GM12878 (cell line): Measurements from ENCODE around the gene GPC5. TPM values are rescaled to one million over a fixed set of nuclear protein-coding genes. Genes with fewer than 3 reads are reported as not detected.

Experiments
- ATAC-seq: fragments of 200-7000 bp; cut with Tn5 transposase; 3 replicates; pipeline ENCODE4 v1.9.1; 2020; ENCODE audit warnings: mild to moderate bottlenecking, moderate library complexity
- BruUV-seq: library from RNA; stranded (reverse); fragments of 400-500 nt; replicated peaks from 2 replicates; lab custom pipeline; 2021; lab: Mats Ljungman, UMichigan
- CTCF ChIA-PET: fragments of 300-600 bp; sonication (Branson Sonifier 250); formaldehyde crosslinking; extraction: SDS; loops from one replicate; lab custom pipeline; 2021; ENCODE audit warnings: inconsistent platforms; lab: Yijun Ruan, JAX
- POLR2A ChIA-PET: fragments of 350-600 bp; formaldehyde crosslinking; extraction: SDS; loops from one replicate; lab custom pipeline; 2021; ENCODE audit warnings: inconsistent platforms; lab: Charles Lee
- RAD21 ChIA-PET: fragments of 300-600 bp; sonication (Branson Sonifier 250); formaldehyde crosslinking; loops from one replicate; lab custom pipeline; 2023; ENCODE audit warnings: antibody characterized with exemption; ENCODE audit not compliant: unreplicated experiment; lab: Charles Lee
- SMC1A ChIA-PET: fragments of 300-600 bp; sonication (Branson Sonifier 250); formaldehyde crosslinking; loops from one replicate; lab custom pipeline; 2023; ENCODE audit not compliant: unreplicated experiment, uncharacterized antibody; lab: Charles Lee
- DNase-seq: peaks from one replicate; pipeline ENCODE4 v3.0.0-alpha.2; 2011; ENCODE audit warnings: low read depth, low spot score
- FAIRE-seq: peaks from 3 replicates; lab custom pipeline; 2011; peaks lifted over from hg19 to GRCh38; lab: Jason Lieb, UNC
- H2AFZ ChIP-seq: 2 replicates; pipeline ENCODE4 v1.6.0; 2011; ENCODE audit warnings: low read depth, low read length, control low read depth; ENCODE audit not compliant: control insufficient read depth
- H3K27ac ChIP-seq: 2 replicates; pipeline ENCODE4 v1.5.1; 2011; ENCODE audit warnings: control low read depth; ENCODE audit not compliant: control insufficient read depth, insufficient read depth
- H3K27me3 ChIP-seq, 2 experiments: replicated peaks in 1 of 2; 2 replicates each; pipeline versions ENCODE4 v1.6.0 to v1.6.1; 2011; ENCODE audit warnings: low read length in 1 of 2; ENCODE audit not compliant: control insufficient read depth in 2 of 2, insufficient read depth in 2 of 2
- H3K36me3 ChIP-seq, 2 experiments: 2 replicates each; pipeline ENCODE4 v1.5.1; 2011; ENCODE audit warnings: low read length in 1 of 2; ENCODE audit not compliant: control insufficient read depth in 2 of 2, insufficient read depth in 2 of 2
- H3K4me1 ChIP-seq: 2 replicates; pipeline ENCODE4 v1.6.1; 2011; ENCODE audit warnings: mild to moderate bottlenecking, low read length, moderate library complexity, mixed read lengths; ENCODE audit not compliant: control insufficient read depth, insufficient read depth
- H3K4me2 ChIP-seq: 2 replicates; pipeline ENCODE4 v1.6.0; 2011; ENCODE audit warnings: control low read depth; ENCODE audit not compliant: control insufficient read depth, insufficient read depth
- H3K4me3 ChIP-seq: fragments of 200-600 bp; sonication (generic); 2 replicates; pipeline ENCODE4 v1.5.1; 2016
- H3K79me2 ChIP-seq: 2 replicates; pipeline ENCODE4 v1.6.0; 2011; ENCODE audit warnings: low read length; ENCODE audit not compliant: control insufficient read depth, insufficient read depth
- H3K9ac ChIP-seq: 2 replicates; pipeline ENCODE4 v1.8.0; 2011; ENCODE audit warnings: low read length, control low read depth, mixed read lengths; ENCODE audit not compliant: control insufficient read depth, insufficient read depth
- H3K9me3 ChIP-seq: replicated peaks from 3 replicates; pipeline ENCODE4 v1.5.1; 2011; ENCODE audit warnings: mild to moderate bottlenecking, low read length; ENCODE audit not compliant: control insufficient read depth, insufficient read depth
- H4K20me1 ChIP-seq: 2 replicates; pipeline ENCODE4 v1.6.0; 2011; ENCODE audit not compliant: control insufficient read depth, insufficient read depth
- ATF7 ChIP-seq: fragments of 450-650 bp; IDR thresholded peaks from 2 replicates; pipeline ENCODE4 v1.6.1; 2016; ENCODE audit warnings: low read depth, mild to moderate bottlenecking
- CHD2 ChIP-seq: IDR thresholded peaks from 2 replicates; pipeline ENCODE4 v1.6.1; 2011; ENCODE audit warnings: low read depth, low read length, improper control_type of control experiment, borderline replicate concordance
- HDAC6 ChIP-seq: fragments of 200-600 bp; sonication (generic); IDR thresholded peaks from one replicate; pipeline ENCODE4 v1.8.0; 2017; ENCODE audit warnings: antibody characterized with exemption; ENCODE audit not compliant: unreplicated experiment
- JUNB ChIP-seq: IDR thresholded peaks from 2 replicates; pipeline ENCODE4 v1.6.1; 2016; ENCODE audit warnings: antibody characterized with exemption, mild to moderate bottlenecking
- NR2C2 ChIP-seq: IDR thresholded peaks from 2 replicates; pipeline ENCODE4 v1.6.1; 2011; ENCODE audit warnings: borderline replicate concordance, low read depth; ENCODE audit not compliant: control insufficient read depth, insufficient read length
- PKNOX1 ChIP-seq: fragments of 450-650 bp; IDR thresholded peaks from 2 replicates; pipeline ENCODE4 v1.6.1; 2016; ENCODE audit warnings: mild to moderate bottlenecking
- POLR2AphosphoS2 ChIP-seq: IDR thresholded peaks from 2 replicates; pipeline ENCODE4 v1.6.1; 2011; ENCODE audit warnings: low read depth, mild to moderate bottlenecking, low read length, improper control_type of control experiment, moderate library complexity
- RBBP5 ChIP-seq: fragments of 200-600 bp; sonication (generic); conservative IDR thresholded peaks from 2 replicates; pipeline ENCODE4 v1.6.1; 2016
- RELA ChIP-seq: fragments of 450-650 bp; IDR thresholded peaks from 2 replicates; pipeline ENCODE4 v1.8.0; 2014; ENCODE audit warnings: borderline replicate concordance; ENCODE audit not compliant: partially characterized antibody
- SIN3A ChIP-seq: IDR thresholded peaks from 2 replicates; pipeline ENCODE4 v1.6.1; 2012; ENCODE audit warnings: low read depth, low read length, improper control_type of control experiment
- SIX5 ChIP-seq: IDR thresholded peaks from 2 replicates; pipeline ENCODE4 v1.6.1; 2011; ENCODE audit warnings: mild to moderate bottlenecking, low read depth, low read length, moderate library complexity; ENCODE audit not compliant: severe bottlenecking
- SP1 ChIP-seq: IDR thresholded peaks from one replicate; pipeline ENCODE4 v1.6.1; 2011; ENCODE audit warnings: low read depth, low read length
- SPI1 ChIP-seq: IDR thresholded peaks from 2 replicates; pipeline ENCODE4 v1.6.1; 2011; ENCODE audit warnings: low read depth, mild to moderate bottlenecking, low read length, moderate library complexity, borderline replicate concordance; ENCODE audit not compliant: insufficient read depth
- STAT1 ChIP-seq: fragments of 450-650 bp; conservative IDR thresholded peaks from 2 replicates; pipeline ENCODE4 v1.6.1; 2014; ENCODE audit warnings: antibody characterized with exemption, mild to moderate bottlenecking
- SUZ12 ChIP-seq: fragments of 200-600 bp; sonication (generic); IDR thresholded peaks from one replicate; pipeline ENCODE4 v1.6.1; 2018; ENCODE audit warnings: antibody characterized with exemption, mild to moderate bottlenecking; ENCODE audit not compliant: unreplicated experiment
- ZNF622 ChIP-seq: fragments of 450-650 bp; IDR thresholded peaks from 2 replicates; pipeline ENCODE4 v1.6.1; 2017; ENCODE audit warnings: mild to moderate bottlenecking, inconsistent platforms
- WGBS: methylation state at CpG from one replicate; pipeline ENCODE4 v1.1.6; 2016; ENCODE audit warnings: low lambda C conversion rate; ENCODE audit not compliant: insufficient replicate concordance, insufficient coverage; ENCODE audit errors: missing lambda C conversion rate; 5-methylcytosine and 5-hydroxymethylcytosine counted together
- in situ Hi-C: fragments of 300-500 bp; cut with MboI; formaldehyde crosslinking; loops from 9 replicates; pipeline ENCODE4 v1.14.3; 2018; ENCODE audit warnings: mixed read lengths
- intact Hi-C: fragments of 100-400 bp; cut with micrococcal nuclease; formaldehyde crosslinking; loops from one replicate; pipeline ENCODE4 v1.14.2; 2022; ENCODE audit not compliant: unreplicated experiment
- polyA plus RNA-seq, 11 experiments: library from polyadenylated mRNA; depleted of rRNA in 4 of 11; unstranded in 6 of 11; stranded (reverse) in 5 of 11; fragments of >200 nt; fragmentation: Nextera tagmentation in 4 of 11; fragmentation: Illumina TruSeq in 1 of 11; extraction: Ambion mirVana in 4 of 11; extraction: Trizol in 1 of 11; gene quantifications; 1 replicate in 1 of 11; 2 replicates in 10 of 11; pipeline versions ENCODE4 v1.2.1 to v1.2.3, GENCODE V29; 2011 to 2016; ENCODE audit warnings: inconsistent platforms in 2 of 11, missing spikeins in 2 of 11, low read depth in 1 of 11
- total RNA-seq, 4 experiments: library from RNA; depleted of rRNA in 3 of 4; stranded (reverse); fragments of >200 nt in 3 of 4; fragmentation: Illumina TruSeq in 1 of 4; extraction: Trizol in 1 of 4; gene quantifications; 2 replicates each; pipeline versions ENCODE4 v1.2.1 to v1.2.3, GENCODE V29; 2013 to 2021

GPC5 gene
- total and polyA plus RNA-seq, 10 of the 15 experiments (the other 5 are each of a cell fraction or from before 2014, with no cell fraction given) = 0.05 to 0.87 (median 0.44) TPM; not detected in 1

- Histone ChIP-seq H3K4me2 (no peak overlapping the region), H3K79me2 (no peaks in the 10 kb centered on the region), H3K4me3 (no peak overlapping the region), H3K27ac (no peak overlapping the region), H3K9ac (no peak overlapping the region), H3K4me1 (no peaks in the 10 kb centered on the region), H2AFZ (no peak overlapping the region), H3K27me3 (no peaks in the 10 kb centered on the region), H3K9me3 (no peaks in the 10 kb centered on the region), H3K36me3 (no peaks in the 10 kb centered on the region), H4K20me1 (no peaks in the 10 kb centered on the region)
- TF ChIP-seq SIX5 = no peak
- TF ChIP-seq SPI1 = no peak
- TF ChIP-seq SP1 = no peak
- no peak for TF ChIP-seq POLR2AphosphoS2
- no peak for TF ChIP-seq STAT1
- no peak for TF ChIP-seq RBBP5
- 33% methylated on average over 2 of the region's 2 CpGs for WGBS
- ATAC-seq (no peak), DNase-seq (no peak), FAIRE-seq (no peak)
- CTCF ChIA-PET = interaction anchor here (2.0 kb wide), 1 partner anchor 8 kb away, joined by 6 read pairs; no protein-coding TSS in a partner anchor
- RAD21 ChIA-PET = no interaction called here
- POLR2A ChIA-PET = no interaction called here
- intact Hi-C loops (no loop called here), in situ Hi-C loops (no loop called here)
- no TSS peak for BruUV-seq
- SMC1A ChIA-PET = interaction anchor here (1.3 to 1.5 kb wide), 2 partner anchors 109 to 164 kb away, joined by 3 to 5 read pairs; no protein-coding TSS in a partner anchor
Observed at GRCh38 chr13:92804926-92805325, 1406.5 kb downstream of the GPC5 start.

GRCh38 chr13:92805766-92806165 lies 1407.3 kb downstream of the GPC5 start:
- H3K79me2 ChIP-seq = no peaks in the 10 kb centered on the region
- ChIA-PET POLR2A (interaction anchor here (0.9 kb wide), 1 partner anchor 8 kb away, joined by 3 read pairs; no protein-coding TSS in a partner anchor), CTCF (interaction anchor here (0.9 to 2.0 kb wide), 2 partner anchors 9 to 29 kb away, joined by 4 to 6 read pairs; no protein-coding TSS in a partner anchor), RAD21 (interaction anchor here (1.3 to 1.6 kb wide), 2 partner anchors 23 to 38 kb away, joined by 3 to 8 read pairs; no protein-coding TSS in a partner anchor), SMC1A (interaction anchor here (0.5 to 1.5 kb wide), 12 partner anchors 9 to 1253 kb away, joined by 3 to 10 read pairs (median 4); no protein-coding TSS in a partner anchor)
- H3K27me3 ChIP-seq = no peaks in the 10 kb centered on the region
- in situ Hi-C loops (no loop called here), intact Hi-C loops (no loop called here)
- no peak for DNase-seq
- H4K20me1 ChIP-seq = no peaks in the 10 kb centered on the region
- no peak overlapping the region for H3K27ac ChIP-seq
- no peaks in the 10 kb centered on the region for H3K9me3 ChIP-seq
- ATAC-seq = no peak
- H3K4me1 ChIP-seq = no peaks in the 10 kb centered on the region
- no peak overlapping the region for H3K4me3 ChIP-seq
- H3K9ac ChIP-seq = no peak overlapping the region
- no TSS peak for BruUV-seq
- no peak overlapping the region for H3K4me2 ChIP-seq
- H2AFZ ChIP-seq = no peak overlapping the region
- no peak for FAIRE-seq
- no peaks in the 10 kb centered on the region for H3K36me3 ChIP-seq
- TF ChIP-seq PKNOX1 = no peak
- no peak for TF ChIP-seq NR2C2
- no peak for TF ChIP-seq SUZ12
- TF ChIP-seq SIN3A = no peak
- no peak for TF ChIP-seq POLR2AphosphoS2
- TF ChIP-seq CHD2 = no peak
- no peak for TF ChIP-seq ZNF622
- no peak for TF ChIP-seq RELA
- TF ChIP-seq ATF7 = no peak
- no peak for TF ChIP-seq JUNB
- no peak for TF ChIP-seq HDAC6
